OCI-LY7 (cell line): ENCODE results near the gene DCT. TPM values are rescaled to one million over a fixed set of nuclear protein-coding genes. Genes with fewer than 3 reads are reported as not detected.

Experiments
- BruUV-seq: library from RNA; stranded (reverse); fragments of 400-500 nt; replicated peaks from 2 replicates; lab custom pipeline; 2021; lab: Mats Ljungman, UMichigan
- CTCF ChIA-PET: fragments of 300-600 bp; sonication (Branson Sonifier 250); formaldehyde crosslinking; loops from one replicate; lab custom pipeline; 2022; ENCODE audit warnings: antibody characterized with exemption; ENCODE audit not compliant: unreplicated experiment; lab: Charles Lee
- POLR2A ChIA-PET: fragments of 300-600 bp; sonication (Branson Sonifier 250); formaldehyde crosslinking; loops from one replicate; lab custom pipeline; 2022; ENCODE audit warnings: antibody characterized with exemption; lab: Charles Lee
- DNase-seq: peaks from one replicate; pipeline ENCODE4 v3.0.0-alpha.2; 2015; ENCODE audit warnings: low spot score
- H2AFZ ChIP-seq: fragments of 200-600 bp; sonication (generic), shearing (Covaris generic); 2 replicates; pipeline ENCODE4 v1.6.1; 2014; ENCODE audit warnings: mild to moderate bottlenecking, antibody characterized with exemption, low read length, moderate library complexity
- H3K27ac ChIP-seq: fragments of 200-600 bp; sonication (generic); 2 replicates; pipeline ENCODE4 v1.5.1; 2014; ENCODE audit warnings: mixed run types, low read depth, mild to moderate bottlenecking, moderate library complexity, low read length, inconsistent platforms; ENCODE audit not compliant: poor library complexity, severe bottlenecking
- H3K36me3 ChIP-seq: fragments of 200-600 bp; sonication (generic); 2 replicates; pipeline ENCODE4 v1.6.1; 2014; ENCODE audit warnings: mild to moderate bottlenecking, antibody characterized with exemption, low read length, moderate library complexity, mixed read lengths; ENCODE audit not compliant: insufficient read depth
- H3K4me1 ChIP-seq: fragments of 200-600 bp; sonication (generic); 2 replicates; pipeline ENCODE4 v1.5.1; 2014; ENCODE audit warnings: mild to moderate bottlenecking, low read length; ENCODE audit not compliant: insufficient read depth, poor library complexity, severe bottlenecking
- H3K4me2 ChIP-seq: fragments of 200-600 bp; sonication (generic); 2 replicates; pipeline ENCODE4 v1.6.1; 2014; ENCODE audit warnings: mild to moderate bottlenecking, low read length
- H3K4me3 ChIP-seq: fragments of 200-600 bp; sonication (generic); 2 replicates; pipeline ENCODE4 v1.5.1; 2014; ENCODE audit warnings: mild to moderate bottlenecking, low read depth, low read length; ENCODE audit not compliant: poor library complexity, severe bottlenecking
- H3K79me2 ChIP-seq: fragments of 200-600 bp; sonication (generic); 2 replicates; pipeline ENCODE4 v1.6.1; 2016; ENCODE audit warnings: low read depth, mild to moderate bottlenecking, low read length, moderate library complexity, mixed read lengths; ENCODE audit not compliant: insufficient read depth
- H3K9me2 ChIP-seq: fragments of 200-600 bp; sonication (generic); 2 replicates; pipeline ENCODE4 v1.6.1; 2016; ENCODE audit warnings: mild to moderate bottlenecking, low read length, mixed read lengths; ENCODE audit not compliant: insufficient read depth
- H3K9me3 ChIP-seq: fragments of 200-600 bp; sonication (generic); 2 replicates; pipeline ENCODE4 v1.6.1; 2014; ENCODE audit warnings: mild to moderate bottlenecking, mixed run types, low read length, mixed read lengths
- H4K20me1 ChIP-seq: fragments of 200-600 bp; sonication (generic); 2 replicates; pipeline ENCODE4 v1.6.1; 2014; ENCODE audit warnings: mild to moderate bottlenecking, antibody characterized with exemption, low read length, moderate library complexity, mixed read lengths; ENCODE audit not compliant: insufficient read depth
- EZH2phosphoT487 ChIP-seq: fragments of 200-600 bp; sonication (generic); IDR thresholded peaks from 2 replicates; pipeline ENCODE4 v1.6.1; 2018; ENCODE audit warnings: low read depth, borderline replicate concordance, mild to moderate bottlenecking, mixed run types, antibody characterized with exemption, low read length, moderate library complexity, mixed read lengths
- intact Hi-C: fragments of 100-400 bp; cut with micrococcal nuclease; formaldehyde crosslinking; loops from one replicate; pipeline ENCODE4 v1.10.0; 2022; ENCODE audit not compliant: unreplicated experiment
- total RNA-seq, 2 experiments: library from RNA; depleted of rRNA in 1 of 2; stranded (reverse); fragments of >200 nt in 1 of 2; shearing (Covaris generic) in 1 of 2; gene quantifications; 2 replicates each; pipeline ENCODE4 v1.2.3, GENCODE V29; 2014 to 2022
- TF ChIP-seq, protein P1 (sequence below): fragments of 200-600 bp; sonication (generic); conservative IDR thresholded peaks from 2 replicates; pipeline ENCODE4 v1.5.1; 2014; ENCODE audit warnings: mild to moderate bottlenecking, antibody characterized with exemption, low read length, moderate library complexity, mixed read lengths

Gene DCT
- total RNA-seq, 2 experiments from 2014 or later = 0.25 TPM; not detected in 1

DNA sequence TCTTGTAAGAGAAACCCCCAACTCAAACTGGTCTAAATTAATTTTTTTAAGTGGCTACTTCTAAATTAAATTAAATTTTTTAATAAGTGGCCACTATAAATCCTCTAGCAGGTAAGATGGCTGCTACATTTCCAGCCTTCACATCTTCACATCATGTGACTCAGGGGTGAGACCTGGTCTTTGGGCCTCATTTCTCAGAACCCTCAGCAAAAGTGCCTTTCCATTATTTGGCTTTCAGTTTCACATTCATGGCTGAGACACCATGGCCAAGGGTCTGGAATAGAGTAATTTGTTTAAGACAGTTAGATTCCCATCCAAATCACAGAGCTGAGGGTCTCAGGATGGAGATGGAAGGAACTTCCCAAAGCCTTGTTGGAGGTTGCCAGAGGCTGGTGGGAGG lies 47.5 kb downstream of the DCT start:
- H2AFZ ChIP-seq = no peak overlapping the region
- no peak overlapping the region for H3K4me2 ChIP-seq
- intact Hi-C loops = no loop called here
- CTCF ChIA-PET = interaction anchor here (0.8 kb wide), 1 partner anchor 186 kb away, joined by 3 read pairs; no protein-coding TSS in a partner anchor
- H4K20me1 ChIP-seq = no peaks in the 10 kb centered on the region
- POLR2A ChIA-PET = no interaction called here
- H3K9me2 ChIP-seq = no peaks in the 10 kb centered on the region
- no peaks in the 10 kb centered on the region for H3K36me3 ChIP-seq
- H3K9me3 ChIP-seq = no peaks in the 10 kb centered on the region
- BruUV-seq = no TSS peak
- no peak overlapping the region for H3K27ac ChIP-seq
- DNase-seq = no peak
- H3K4me1 ChIP-seq = no peaks in the 10 kb centered on the region
- H3K4me3 ChIP-seq = no peak overlapping the region
- H3K79me2 ChIP-seq = no peaks in the 10 kb centered on the region
- TF ChIP-seq EZH2phosphoT487 = no peak
- TF ChIP-seq, protein P1, sequence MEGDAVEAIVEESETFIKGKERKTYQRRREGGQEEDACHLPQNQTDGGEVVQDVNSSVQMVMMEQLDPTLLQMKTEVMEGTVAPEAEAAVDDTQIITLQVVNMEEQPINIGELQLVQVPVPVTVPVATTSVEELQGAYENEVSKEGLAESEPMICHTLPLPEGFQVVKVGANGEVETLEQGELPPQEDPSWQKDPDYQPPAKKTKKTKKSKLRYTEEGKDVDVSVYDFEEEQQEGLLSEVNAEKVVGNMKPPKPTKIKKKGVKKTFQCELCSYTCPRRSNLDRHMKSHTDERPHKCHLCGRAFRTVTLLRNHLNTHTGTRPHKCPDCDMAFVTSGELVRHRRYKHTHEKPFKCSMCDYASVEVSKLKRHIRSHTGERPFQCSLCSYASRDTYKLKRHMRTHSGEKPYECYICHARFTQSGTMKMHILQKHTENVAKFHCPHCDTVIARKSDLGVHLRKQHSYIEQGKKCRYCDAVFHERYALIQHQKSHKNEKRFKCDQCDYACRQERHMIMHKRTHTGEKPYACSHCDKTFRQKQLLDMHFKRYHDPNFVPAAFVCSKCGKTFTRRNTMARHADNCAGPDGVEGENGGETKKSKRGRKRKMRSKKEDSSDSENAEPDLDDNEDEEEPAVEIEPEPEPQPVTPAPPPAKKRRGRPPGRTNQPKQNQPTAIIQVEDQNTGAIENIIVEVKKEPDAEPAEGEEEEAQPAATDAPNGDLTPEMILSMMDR = no peak

DNA sequence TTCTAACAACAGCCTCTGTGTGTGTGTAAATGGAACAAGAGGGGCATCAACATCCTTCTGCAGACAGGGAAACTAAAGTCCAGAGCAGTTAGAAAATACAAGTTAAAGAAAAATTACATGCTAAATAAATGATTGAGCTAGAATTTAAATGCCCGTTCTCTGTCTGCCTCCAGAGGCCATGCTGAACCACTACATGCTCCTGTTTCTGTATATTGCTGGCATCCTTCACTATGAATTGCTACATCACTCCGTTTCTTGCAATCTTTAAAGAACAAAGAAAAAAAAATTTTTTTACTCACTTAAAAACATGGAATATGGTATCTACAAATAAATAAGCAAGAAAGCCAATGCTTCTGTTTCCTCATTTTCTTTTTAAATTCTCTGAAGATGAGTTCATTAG lies 47.9 kb downstream of the DCT start:
- H3K36me3 ChIP-seq = no peaks in the 10 kb centered on the region
- ChIA-PET CTCF (no interaction called here), POLR2A (no interaction called here)
- no peak overlapping the region for H2AFZ ChIP-seq
- intact Hi-C loops = no loop called here
- BruUV-seq = no TSS peak
- H3K27ac ChIP-seq = no peak overlapping the region
- no peak for DNase-seq
- H3K4me1 ChIP-seq = no peaks in the 10 kb centered on the region
- no peaks in the 10 kb centered on the region for H4K20me1 ChIP-seq
- H3K4me3 ChIP-seq = no peak overlapping the region
- H3K9me2 ChIP-seq = no peaks in the 10 kb centered on the region
- H3K79me2 ChIP-seq = no peaks in the 10 kb centered on the region
- H3K4me2 ChIP-seq = no peak overlapping the region
- TF ChIP-seq, protein P1 = no peak
- no peak for TF ChIP-seq EZH2phosphoT487
- H3K9me3 ChIP-seq = no peaks in the 10 kb centered on the region

DNA sequence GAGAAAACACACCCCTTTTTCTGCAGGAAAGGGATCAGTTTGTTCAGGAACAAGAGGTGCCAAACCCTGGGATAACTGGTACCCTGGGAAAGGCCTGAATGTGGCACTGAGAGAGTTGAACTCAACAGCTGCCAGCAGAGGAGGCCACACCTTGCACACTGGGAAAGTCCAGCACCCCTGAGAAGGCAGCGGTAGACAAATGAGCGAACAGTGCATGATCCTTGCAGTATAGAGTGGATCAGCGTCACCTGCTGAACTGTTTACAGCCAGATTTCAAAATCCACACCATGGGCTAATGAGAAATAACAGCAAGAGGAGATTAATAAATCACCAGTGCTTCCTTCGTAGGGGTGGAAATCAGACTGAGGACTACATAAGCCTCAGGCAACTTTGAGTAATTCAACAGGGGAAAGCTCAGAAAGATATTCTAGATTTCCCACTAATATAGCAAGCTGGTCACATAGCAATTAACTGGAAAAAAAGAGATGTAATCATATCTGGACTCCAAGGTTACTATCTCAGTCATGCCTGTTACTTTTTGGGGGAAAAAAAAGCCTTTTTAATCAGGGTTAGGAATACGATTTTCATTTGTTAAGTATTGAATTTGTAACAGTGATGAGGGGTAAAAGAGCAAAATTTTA lies 52.0 kb downstream of the DCT start:
- Histone ChIP-seq H3K79me2 (no peaks in the 10 kb centered on the region), H2AFZ (no peak overlapping the region), H3K27ac (no peak overlapping the region), H3K9me3 (no peaks in the 10 kb centered on the region), H3K4me3 (no peak overlapping the region), H3K9me2 (no peaks in the 10 kb centered on the region), H3K4me2 (no peak overlapping the region), H3K36me3 (no peaks in the 10 kb centered on the region), H3K4me1 (no peaks in the 10 kb centered on the region), H4K20me1 (no peaks in the 10 kb centered on the region)
- POLR2A ChIA-PET = interaction anchor here (0.6 kb wide), 1 partner anchor 781 kb away, joined by 3 read pairs; no protein-coding TSS in a partner anchor
- CTCF ChIA-PET = no interaction called here
- TF ChIP-seq, protein P1 = no peak
- no peak for TF ChIP-seq EZH2phosphoT487
- no peak for DNase-seq
- BruUV-seq = no TSS peak
- intact Hi-C loops = no loop called here
